Tibial nerve (tissue), 4 donors: ENCODE data around the gene HMG20B. TPM values are rescaled to one million over a fixed set of nuclear protein-coding genes. Genes with fewer than 3 reads are reported as not detected.

Experiments
- DNase-seq, 2 donors: peaks; one replicate each; pipeline ENCODE4 v3.0.0-alpha.2; 2019; ENCODE audit warnings: low spot score in 2 of 2
- H3K27ac ChIP-seq, 4 donors: fragments of 200-600 bp; sonication (generic) in 3 of 4; one replicate each; pipeline ENCODE4 v1.5.1; 2017 to 2019; ENCODE audit warnings: mild to moderate bottlenecking in 1 of 4
- H3K27me3 ChIP-seq, 2 donors: fragments of 200-600 bp; sonication (generic) in 1 of 2; one replicate each; pipeline versions ENCODE4 v1.5.1 to v1.6.0; 2017 to 2019
- H3K36me3 ChIP-seq, 3 donors: fragments of 200-600 bp; sonication (generic); one replicate each; pipeline ENCODE4 v1.5.1; 2018 to 2019
- H3K4me1 ChIP-seq, 4 donors: fragments of 200-600 bp; sonication (generic) in 3 of 4; one replicate each; pipeline ENCODE4 v1.5.1; 2017 to 2019
- H3K4me3 ChIP-seq, 4 donors: fragments of 200-600 bp; sonication (generic) in 3 of 4; one replicate each; pipeline ENCODE4 v1.5.1; 2017 to 2019; ENCODE audit warnings: mild to moderate bottlenecking in 1 of 4, moderate library complexity in 1 of 4
- H3K9me3 ChIP-seq, 4 donors: fragments of 200-600 bp; sonication (generic) in 3 of 4; one replicate each; pipeline ENCODE4 v1.5.1; 2017 to 2019
- CTCF ChIP-seq, 5 experiments: fragments of 200-600 bp in 3 of 5; fragments of 450-650 bp in 2 of 5; sonication (generic) in 3 of 5; IDR thresholded peaks; one replicate each; pipeline ENCODE4 v1.5.1; 2016 to 2019; ENCODE audit warnings: antibody characterized with exemption in 5 of 5, mild to moderate bottlenecking in 3 of 5, moderate library complexity in 2 of 5
- EP300 ChIP-seq, 2 donors: sonication (generic); formaldehyde crosslinking; IDR thresholded peaks; one replicate each; pipeline ENCODE4 v1.6.1; 2017; ENCODE audit warnings: antibody characterized with exemption in 2 of 2, mild to moderate bottlenecking in 1 of 2
- POLR2A ChIP-seq, 2 donors: fragments of 450-650 bp; IDR thresholded peaks; one replicate each; pipeline ENCODE4 v1.6.1; 2017; ENCODE audit warnings: antibody characterized with exemption in 2 of 2, mild to moderate bottlenecking in 2 of 2, moderate library complexity in 2 of 2
- WGBS, 2 donors: methylation state at CpG; one replicate each; pipeline ENCODE4 v1.1.5; 2018; 5-methylcytosine and 5-hydroxymethylcytosine counted together
- total RNA-seq, 4 donors: library from RNA; depleted of rRNA; stranded (reverse); fragments of >200 nt; gene quantifications; one replicate each; pipeline ENCODE4 v1.1.0, GENCODE V29; 2016

The HMG20B gene
- total RNA-seq, 4 donors from 2014 or later = 94.0 to 181 (median 153) TPM

GRCh38 chr19:3589949-3590348, 17.2 kb downstream of the HMG20B start:
- Histone ChIP-seq H3K4me3 (no peak overlapping the region), H3K36me3 (peaks cover 0 to 10% (median 0%) of the 10 kb centered on the region in 3 donors), H3K27ac (no peak overlapping the region), H3K27me3 (peaks cover 0 to 16% of the 10 kb centered on the region in 2 donors), H3K4me1 (peaks cover 0 to 14% (median 3%) of the 10 kb centered on the region in 4 donors), H3K9me3 (no peaks in the 10 kb centered on the region)
- TF ChIP-seq EP300 (IDR thresholded peaks at IDR 0.05) (no peak), POLR2A (IDR thresholded peaks at IDR 0.05) (no peak), CTCF (IDR thresholded peaks at IDR 0.05) (no peak)
- no peak for DNase-seq
- 97% methylated on average over 14 to 22 of the region's 22 CpGs for WGBS, 2 donors

DNA sequence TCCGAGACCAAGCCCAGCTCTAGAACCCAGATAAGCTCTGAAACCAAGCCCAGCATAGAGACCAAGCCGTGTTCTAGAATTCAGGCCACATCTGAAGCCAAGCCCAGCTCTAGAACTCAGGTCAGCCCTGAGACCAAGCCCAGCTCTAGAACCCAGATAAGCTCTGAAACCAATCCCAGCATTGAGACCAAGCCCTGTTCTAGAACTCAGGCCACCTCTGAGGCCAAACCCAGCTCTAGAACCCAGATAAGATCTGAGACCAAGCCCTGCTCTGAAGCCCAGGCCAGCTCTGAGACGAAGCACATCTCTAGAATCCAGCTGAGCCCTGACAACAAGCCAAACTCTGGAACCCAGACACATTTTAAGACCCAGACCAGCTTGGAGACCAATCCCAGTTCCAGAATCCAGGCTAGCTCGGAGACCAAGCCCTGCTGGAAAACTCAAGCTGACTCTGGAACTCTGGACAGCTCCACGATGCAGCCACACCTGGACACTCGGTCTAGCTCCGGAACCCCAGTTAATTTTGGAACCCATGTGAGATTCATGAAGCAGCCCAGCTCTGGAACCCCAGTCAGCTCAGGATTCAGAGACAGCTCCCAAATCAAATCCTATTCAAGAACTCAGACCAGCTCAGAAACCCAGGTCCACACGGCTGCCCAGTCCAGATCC, 18.4 kb downstream of the HMG20B start:
- Histone ChIP-seq H3K27ac (no peak overlapping the region), H3K4me1 (peaks cover 0 to 4% (median 0%) of the 10 kb centered on the region in 4 donors), H3K4me3 (no peak overlapping the region), H3K27me3 (peaks cover 0 to 5% of the 10 kb centered on the region in 2 donors), H3K9me3 (no peaks in the 10 kb centered on the region), H3K36me3 (peaks cover 0 to 18% (median 0%) of the 10 kb centered on the region in 3 donors)
- no peak for DNase-seq
- TF ChIP-seq CTCF (IDR thresholded peaks at IDR 0.05) (no peak), EP300 (IDR thresholded peaks at IDR 0.05) (no peak), POLR2A (IDR thresholded peaks at IDR 0.05) (no peak)
- WGBS, 2 donors = 87 to 97% methylated on average over 7 to 8 of the region's 8 CpGs

DNA sequence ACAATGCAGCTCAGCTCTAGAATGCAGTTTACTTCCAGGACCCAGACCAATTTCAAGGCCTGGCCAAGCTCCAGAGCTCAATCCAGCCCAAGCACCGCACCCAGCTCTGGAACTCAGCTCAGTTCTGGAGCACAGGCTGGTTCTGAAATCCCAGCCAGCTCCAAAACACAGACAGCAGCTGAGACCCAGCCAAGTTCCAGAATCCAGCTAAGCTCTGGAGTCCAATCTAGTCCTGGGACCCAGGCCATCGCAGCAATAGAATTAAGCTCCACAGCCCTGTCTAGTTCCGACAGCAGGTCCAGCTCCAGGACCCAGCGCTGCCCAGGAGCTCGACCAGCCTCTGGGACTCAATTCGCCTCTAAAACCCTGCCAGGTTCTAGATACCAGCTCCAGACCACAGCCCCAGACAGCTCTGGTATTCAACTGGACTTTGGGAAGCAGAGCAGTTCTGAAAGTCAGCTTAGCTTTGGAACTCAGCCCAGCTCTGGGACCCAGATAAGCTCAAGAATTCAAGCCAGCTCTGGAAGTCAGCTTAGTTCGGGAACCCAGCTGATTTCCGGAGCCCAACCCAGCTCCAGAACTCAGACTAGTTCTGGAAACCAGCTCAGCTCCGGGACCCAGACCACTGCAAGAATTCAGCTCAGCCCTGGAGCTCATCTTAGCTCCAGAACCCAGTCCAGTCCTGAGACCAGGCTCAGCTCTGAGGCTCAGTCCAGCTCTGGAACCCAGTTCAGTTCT, 19.3 kb downstream of the HMG20B start:
- DNase-seq = no peak
- Histone ChIP-seq H3K4me3 (no peak overlapping the region), H3K27me3 (no peaks in the 10 kb centered on the region), H3K9me3 (no peaks in the 10 kb centered on the region), H3K36me3 (peaks cover 0 to 18% (median 0%) of the 10 kb centered on the region in 3 donors), H3K27ac (no peak overlapping the region), H3K4me1 (no peaks in the 10 kb centered on the region)
- TF ChIP-seq EP300 (IDR thresholded peaks at IDR 0.05) = no peak
- no peak for TF ChIP-seq CTCF (IDR thresholded peaks at IDR 0.05)
- 84 to 94% methylated on average over 8 to 9 of the region's 9 CpGs for WGBS, 2 donors

DNA sequence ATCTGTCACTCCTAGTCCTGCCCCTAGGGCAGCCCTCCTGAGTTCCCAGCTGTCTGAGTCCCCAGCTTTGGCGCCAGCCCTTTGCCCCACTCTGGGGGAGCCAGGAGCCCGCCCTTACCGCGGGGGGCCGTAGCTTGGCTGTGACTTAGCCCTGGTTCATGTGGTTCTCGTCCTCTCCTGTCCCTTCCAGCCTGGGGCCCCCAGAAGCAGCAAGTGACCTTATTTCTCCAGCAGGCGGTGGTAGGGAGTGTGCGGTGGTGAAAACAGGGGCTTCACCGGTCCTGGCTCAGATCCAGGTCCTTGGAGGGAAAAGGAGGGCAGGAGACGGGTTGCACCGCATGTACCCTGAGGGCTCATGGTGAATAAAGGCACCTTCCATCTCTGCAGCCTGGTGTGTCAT, 20.4 kb downstream of the HMG20B start:
- WGBS, 2 donors = 46 to 47% methylated on average over 11 of the region's 11 CpGs
- Histone ChIP-seq H3K4me1 (no peaks in the 10 kb centered on the region), H3K4me3 (no peak overlapping the region), H3K9me3 (no peaks in the 10 kb centered on the region), H3K27me3 (no peaks in the 10 kb centered on the region), H3K27ac (no peak overlapping the region), H3K36me3 (peaks cover 0 to 27% (median 0%) of the 10 kb centered on the region in 3 donors)
- no peak for TF ChIP-seq POLR2A (IDR thresholded peaks at IDR 0.05)
- TF ChIP-seq CTCF (IDR thresholded peaks at IDR 0.05) = no peak
- no peak for TF ChIP-seq EP300 (IDR thresholded peaks at IDR 0.05)
- DNase-seq = no peak

DNA sequence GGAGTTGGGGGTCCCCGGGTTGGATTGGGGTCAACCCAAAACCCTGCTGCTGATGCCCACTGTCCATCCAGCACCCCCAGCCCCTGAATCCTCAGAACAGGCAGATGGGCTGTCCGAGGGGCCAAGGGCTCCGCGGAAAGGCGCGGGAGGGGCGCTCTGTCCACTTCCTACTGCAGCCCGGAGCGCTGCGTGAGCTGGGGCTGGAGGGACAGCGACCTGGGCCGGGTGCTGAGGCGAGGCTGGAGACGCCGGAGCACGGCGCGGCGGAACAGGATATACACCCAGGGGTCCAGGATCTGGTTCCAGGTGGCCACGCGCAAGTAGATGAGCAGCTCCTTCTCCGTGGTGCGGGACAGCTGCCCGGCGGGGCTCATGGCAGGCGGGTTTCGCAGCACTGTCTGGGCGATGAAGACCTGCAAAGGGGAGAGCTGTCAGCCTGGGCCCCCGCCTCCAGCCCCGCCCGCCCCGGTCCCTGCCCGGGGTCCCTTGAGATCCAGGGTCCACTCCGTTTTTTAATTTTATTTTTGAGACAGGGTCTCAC, 22.8 kb downstream of the HMG20B start:
- Histone ChIP-seq H3K27ac (no peak overlapping the region), H3K9me3 (no peaks in the 10 kb centered on the region), H3K27me3 (no peaks in the 10 kb centered on the region), H3K36me3 (peaks cover 0 to 43% (median 0%) of the 10 kb centered on the region in 3 donors), H3K4me1 (no peaks in the 10 kb centered on the region), H3K4me3 (no peak overlapping the region)
- TF ChIP-seq POLR2A (IDR thresholded peaks at IDR 0.05) (no peak), EP300 (IDR thresholded peaks at IDR 0.05) (no peak), CTCF (IDR thresholded peaks at IDR 0.05) (no peak)
- DNase-seq = no peak
- WGBS, 2 donors = 71 to 82% methylated on average over 19 to 24 of the region's 34 CpGs
